ENCODE measurements around the gene MCHR1.
"Not testable (repeated sequence)": the region's sequence is repeated elsewhere in the genome, so short reads cannot be mapped to it uniquely, and the experiment has no call there.

Gene MCHR1

GRCh38 chr22:40720156-40720537 lies 40.9 kb downstream of the MCHR1 start:
- H3K27ac ChIP-seq; DNase-seq (ENCODE audit: low read depth, low spot score): not testable (repeated sequence)

GRCh38 chr22:40720538-40721256 lies 41.4 kb downstream of the MCHR1 start:
- no peak for DNase-seq (ENCODE audit: low read depth, low spot score)
- H3K27ac ChIP-seq: no peak overlapping the region

GRCh38 chr22:40721266-40721665 lies 42.0 kb downstream of the MCHR1 start:
- H3K27ac ChIP-seq: no peak overlapping the region
- DNase-seq (ENCODE audit: low read depth, low spot score): no peak

- H3K27ac ChIP-seq: no peak overlapping the region
- no peak for DNase-seq (ENCODE audit: low read depth, low spot score)
These were observed 44.2 kb downstream of the MCHR1 start for GRCh38 chr22:40723396-40723933.

- no peak overlapping the region for H3K27ac ChIP-seq
- no peak for DNase-seq (ENCODE audit: low read depth, low spot score)
These were observed 47.2 kb downstream of the MCHR1 start for GRCh38 chr22:40726514-40726913.

- no peak for DNase-seq (ENCODE audit: low read depth, low spot score)
- H3K27ac ChIP-seq: no peak overlapping the region
These were observed 48.0 kb downstream of the MCHR1 start for GRCh38 chr22:40727070-40727963.

- H3K27ac ChIP-seq: no peak overlapping the region
These were observed 48.8 kb downstream of the MCHR1 start for GRCh38 chr22:40727964-40728615.

GRCh38 chr22:40728731-40729189 lies 49.5 kb downstream of the MCHR1 start:
- H3K27ac ChIP-seq: no peak overlapping the region
- DNase-seq (ENCODE audit: low read depth, low spot score): peak; percentile 60

More at GRCh38 chr22:40727964-40728615, 48.8 kb downstream of the MCHR1 start:
- no peak for DNase-seq (ENCODE audit: low read depth, low spot score)

- H3K27ac ChIP-seq: no peak overlapping the region
- DNase-seq (ENCODE audit: low read depth, low spot score): no peak
These were observed 50.0 kb downstream of the MCHR1 start for GRCh38 chr22:40729284-40729683.

Data from epithelial cell of prostate (primary cell).